Liver (tissue), 9 donors: Measurements from ENCODE around the gene PNMT. TPM values are rescaled to one million over a fixed set of nuclear protein-coding genes. Genes with fewer than 3 reads are reported as not detected.

ENCODE experiments used
- DNase-seq: peaks from one replicate; pipeline ENCODE4 v3.0.0-alpha.2; 2017; ENCODE audit warnings: low spot score
- H3K27ac ChIP-seq, 2 donors: one replicate each; pipeline ENCODE4 v1.7.0; 2013; ENCODE audit warnings: inconsistent platforms in 2 of 2, low read length in 2 of 2, control low read depth in 1 of 2, low read depth in 1 of 2, mild to moderate bottlenecking in 1 of 2
- H3K27me3 ChIP-seq, 4 donors: one replicate each; pipeline versions ENCODE4 v1.6.1 to v1.7.0; 2013; ENCODE audit warnings: low read length in 3 of 4, inconsistent platforms in 1 of 4, mild to moderate bottlenecking in 1 of 4, moderate library complexity in 1 of 4; ENCODE audit not compliant: control insufficient read depth in 4 of 4, insufficient read depth in 4 of 4
- H3K36me3 ChIP-seq, 4 donors: one replicate each; pipeline versions ENCODE4 v1.6.1 to v1.7.0; 2013; ENCODE audit warnings: low read length in 3 of 4, mild to moderate bottlenecking in 3 of 4, low read depth in 1 of 4, moderate library complexity in 1 of 4; ENCODE audit not compliant: control insufficient read depth in 4 of 4, insufficient read depth in 3 of 4
- H3K4me1 ChIP-seq, 4 donors: one replicate each; pipeline versions ENCODE4 v1.6.1 to v1.7.0; 2013; ENCODE audit warnings: low read length in 3 of 4, mild to moderate bottlenecking in 3 of 4, moderate library complexity in 1 of 4; ENCODE audit not compliant: control insufficient read depth in 4 of 4, insufficient read depth in 4 of 4
- H3K4me3 ChIP-seq, 3 donors: one replicate each; pipeline versions ENCODE4 v1.6.1 to v1.7.0; 2013; ENCODE audit warnings: low read length in 3 of 3, control low read depth in 1 of 3, low read depth in 1 of 3, mild to moderate bottlenecking in 1 of 3
- H3K9ac ChIP-seq, 2 donors: one replicate each; pipeline ENCODE4 v1.7.0; 2013; ENCODE audit warnings: low read length in 2 of 2, mild to moderate bottlenecking in 2 of 2, moderate library complexity in 2 of 2, control low read depth in 1 of 2, low read depth in 1 of 2
- H3K9me3 ChIP-seq, 4 donors: one replicate each; pipeline versions ENCODE4 v1.6.1 to v1.7.0; 2013; ENCODE audit warnings: low read length in 3 of 4; ENCODE audit not compliant: control insufficient read depth in 4 of 4
- EGR1 ChIP-seq, 2 donors: IDR thresholded peaks; 2 replicates each; pipeline ENCODE4 v1.6.1; 2016 to 2018; ENCODE audit warnings: antibody characterized with exemption in 2 of 2, low read depth in 2 of 2
- FOXA1 ChIP-seq: IDR thresholded peaks from 2 replicates; pipeline ENCODE4 v1.6.1; 2016; ENCODE audit warnings: antibody characterized with exemption
- FOXA2 ChIP-seq: IDR thresholded peaks from 2 replicates; pipeline ENCODE4 v1.6.1; 2016; ENCODE audit warnings: antibody characterized with exemption
- GABPA ChIP-seq, 2 donors: IDR thresholded peaks in 1 of 2; conservative IDR thresholded peaks in 1 of 2; 2 replicates each; pipeline ENCODE4 v1.6.1; 2016; ENCODE audit warnings: antibody characterized with exemption in 2 of 2, mild to moderate bottlenecking in 1 of 2, moderate library complexity in 1 of 2
- HNF4A ChIP-seq, 2 donors: conservative IDR thresholded peaks; 2 replicates each; pipeline ENCODE4 v1.6.1; 2016; ENCODE audit warnings: antibody characterized with exemption in 2 of 2, mild to moderate bottlenecking in 2 of 2
- HNF4G ChIP-seq: IDR thresholded peaks from 2 replicates; pipeline ENCODE4 v1.6.1; 2016; ENCODE audit warnings: antibody characterized with exemption
- JUND ChIP-seq, 2 donors: IDR thresholded peaks; 2 replicates each; pipeline ENCODE4 v1.6.1; 2016; ENCODE audit warnings: antibody characterized with exemption in 2 of 2
- NR2F2 ChIP-seq: IDR thresholded peaks from 2 replicates; pipeline ENCODE4 v1.6.1; 2016; ENCODE audit warnings: antibody characterized with exemption
- RAD21 ChIP-seq, 2 donors: IDR thresholded peaks; 2 replicates each; pipeline ENCODE4 v1.6.1; 2016; ENCODE audit warnings: antibody characterized with exemption in 2 of 2, mild to moderate bottlenecking in 2 of 2
- RXRA ChIP-seq, 2 donors: IDR thresholded peaks; 2 replicates each; pipeline ENCODE4 v1.6.1; 2017 to 2018; ENCODE audit warnings: antibody characterized with exemption in 2 of 2, mild to moderate bottlenecking in 1 of 2
- SP1 ChIP-seq: IDR thresholded peaks from 2 replicates; pipeline ENCODE4 v1.6.1; 2018; ENCODE audit warnings: antibody characterized with exemption, mild to moderate bottlenecking
- TAF1 ChIP-seq: conservative IDR thresholded peaks from 2 replicates; pipeline ENCODE4 v1.6.1; 2016; ENCODE audit warnings: antibody characterized with exemption, mild to moderate bottlenecking
- YY1 ChIP-seq: IDR thresholded peaks from 2 replicates; pipeline ENCODE4 v1.6.1; 2016; ENCODE audit warnings: antibody characterized with exemption, mild to moderate bottlenecking
- WGBS: extraction: QIAGEN DNeasy Blood & Tissue Kit; methylation state at CpG from one replicate; pipeline ENCODE4 v1.1.7; 2013; 5-methylcytosine and 5-hydroxymethylcytosine counted together
- polyA plus RNA-seq, 2 donors: library from polyadenylated mRNA; stranded (reverse) in 1 of 2; unstranded in 1 of 2; fragments of 200-250 nt in 1 of 2; fragments of >200 nt in 1 of 2; fragmentation: Nextera tagmentation in 1 of 2; extraction: Ambion mirVana in 1 of 2; gene quantifications; one replicate each; pipeline versions ENCODE4 v1.2.1 to v1.2.3, GENCODE V29; 2013 to 2015
- total RNA-seq, 2 donors: library from RNA; depleted of rRNA; stranded (reverse); fragments of >200 nt; gene quantifications; one replicate each; pipeline ENCODE4 v1.2.3, GENCODE V29; 2014
- TF ChIP-seq, protein P1 (sequence below): fragments of 150-350 bp; IDR thresholded peaks from 2 replicates; pipeline ENCODE4 v1.5.1; 2017; ENCODE audit warnings: improper control_type of control experiment, low read depth, low read length; ENCODE audit not compliant: missing input control
- TF ChIP-seq, protein P2 (sequence below): IDR thresholded peaks from 2 replicates; pipeline ENCODE4 v1.6.1; 2016; ENCODE audit warnings: antibody characterized with exemption
- TF ChIP-seq, protein P3 (sequence below): IDR thresholded peaks from 2 replicates; pipeline ENCODE4 v1.6.1; 2016; ENCODE audit warnings: antibody characterized with exemption
- donor health status: healthy.
- donor health status: healthy.
- donor health status: healthy.
- donor health status: healthy.
- donor health status: healthy.

The PNMT gene
- total and polyA plus RNA-seq, 4 donors, result 0.20 to 8.6 (median 0.26) TPM; not detected in 1

DNA sequence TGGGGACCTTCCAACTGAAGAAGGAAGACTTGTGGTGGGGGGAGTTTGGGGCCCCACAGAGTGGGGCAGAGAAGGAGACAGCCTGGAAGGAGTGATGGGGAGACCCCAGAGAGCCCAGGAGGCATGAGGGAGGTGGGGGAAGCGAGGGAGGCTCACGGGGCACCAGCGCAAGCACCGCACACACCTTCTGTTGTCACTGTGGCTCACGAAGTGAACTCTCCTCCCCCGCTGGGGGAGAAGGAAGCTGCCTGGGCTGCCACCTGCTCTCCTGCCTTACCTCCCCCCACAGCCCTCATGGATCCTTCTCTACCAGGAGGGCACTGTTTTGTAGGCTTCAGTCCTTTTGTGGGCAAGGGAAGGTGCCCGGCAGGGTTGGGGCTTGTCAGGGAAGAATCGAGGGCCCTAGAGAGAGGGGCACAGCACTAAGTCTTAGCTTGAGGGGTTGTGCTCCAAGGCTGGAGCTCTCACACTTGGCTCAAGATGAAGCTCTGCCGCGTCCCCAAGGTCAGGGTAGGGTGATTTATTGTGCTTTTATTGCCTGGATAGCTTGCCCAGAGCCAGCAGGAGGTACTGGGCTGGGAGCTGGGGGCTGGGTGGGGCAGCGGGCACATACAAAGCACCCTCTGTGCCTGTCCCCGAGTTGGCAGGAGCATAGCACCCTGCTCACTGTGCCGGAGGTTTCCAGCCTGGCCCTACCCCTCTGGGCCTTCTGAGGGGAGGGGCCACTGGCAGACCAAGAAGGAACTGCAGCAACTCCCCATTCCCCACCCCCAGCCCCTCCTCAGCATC is 35.9 kb upstream of the PNMT start:
- no peaks in the 10 kb centered on the region for H3K9me3 ChIP-seq
- peaks cover 3 to 11% (median 6%) of the 10 kb centered on the region in 4 donors for H3K4me1 ChIP-seq
- no peak overlapping the region for H3K27ac ChIP-seq
- no peak for DNase-seq
- TF ChIP-seq HNF4G (no peak), YY1 (no peak), FOXA1 (no peak), SP1 (no peak), GABPA (IDR thresholded peaks at IDR 0.05 in 1 of 2, conservative IDR thresholded peaks at IDR 0.05 in 1 of 2) (no peak)
- TF ChIP-seq, protein P1, sequence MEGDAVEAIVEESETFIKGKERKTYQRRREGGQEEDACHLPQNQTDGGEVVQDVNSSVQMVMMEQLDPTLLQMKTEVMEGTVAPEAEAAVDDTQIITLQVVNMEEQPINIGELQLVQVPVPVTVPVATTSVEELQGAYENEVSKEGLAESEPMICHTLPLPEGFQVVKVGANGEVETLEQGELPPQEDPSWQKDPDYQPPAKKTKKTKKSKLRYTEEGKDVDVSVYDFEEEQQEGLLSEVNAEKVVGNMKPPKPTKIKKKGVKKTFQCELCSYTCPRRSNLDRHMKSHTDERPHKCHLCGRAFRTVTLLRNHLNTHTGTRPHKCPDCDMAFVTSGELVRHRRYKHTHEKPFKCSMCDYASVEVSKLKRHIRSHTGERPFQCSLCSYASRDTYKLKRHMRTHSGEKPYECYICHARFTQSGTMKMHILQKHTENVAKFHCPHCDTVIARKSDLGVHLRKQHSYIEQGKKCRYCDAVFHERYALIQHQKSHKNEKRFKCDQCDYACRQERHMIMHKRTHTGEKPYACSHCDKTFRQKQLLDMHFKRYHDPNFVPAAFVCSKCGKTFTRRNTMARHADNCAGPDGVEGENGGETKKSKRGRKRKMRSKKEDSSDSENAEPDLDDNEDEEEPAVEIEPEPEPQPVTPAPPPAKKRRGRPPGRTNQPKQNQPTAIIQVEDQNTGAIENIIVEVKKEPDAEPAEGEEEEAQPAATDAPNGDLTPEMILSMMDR, result no peak
- H3K36me3 ChIP-seq, result no peaks in the 10 kb centered on the region
- H3K27me3 ChIP-seq, result peaks cover 0 to 2% (median under 1%) of the 10 kb centered on the region in 4 donors
- H3K4me3 ChIP-seq, result no peak overlapping the region
- no peak overlapping the region for H3K9ac ChIP-seq
- 57% methylated on average over 13 of the region's 13 CpGs for WGBS

DNA sequence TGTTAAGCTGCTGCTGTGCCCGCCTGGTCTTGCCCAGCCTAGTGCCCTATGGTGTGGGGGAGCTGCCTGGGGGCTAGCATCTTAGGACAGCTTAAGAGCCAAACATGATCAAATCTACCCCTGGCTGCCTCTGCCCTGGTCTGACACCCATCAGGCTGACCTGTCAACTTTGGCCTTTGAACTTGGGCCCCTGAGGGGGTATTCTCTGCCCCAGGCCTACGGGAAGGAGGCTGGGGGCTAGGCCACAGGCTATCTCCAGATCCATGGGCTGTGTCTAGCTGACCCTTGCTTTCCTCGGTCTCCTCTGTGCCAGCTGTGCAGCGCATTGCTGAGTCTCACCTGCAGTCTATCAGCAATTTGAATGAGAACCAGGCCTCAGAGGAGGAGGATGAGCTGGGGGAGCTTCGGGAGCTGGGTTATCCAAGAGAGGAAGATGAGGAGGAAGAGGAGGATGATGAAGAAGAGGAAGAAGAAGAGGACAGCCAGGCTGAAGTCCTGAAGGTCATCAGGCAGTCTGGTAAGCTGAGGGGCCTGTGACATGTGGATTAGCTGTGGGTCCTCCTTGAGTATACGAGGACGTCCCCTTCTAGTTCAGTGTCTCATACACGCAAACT is 34.6 kb upstream of the PNMT start:
- no peak for TF ChIP-seq SP1
- Histone ChIP-seq H3K36me3 (no peaks in the 10 kb centered on the region), H3K9ac (no peak overlapping the region), H3K4me1 (peaks cover 5 to 25% (median 18%) of the 10 kb centered on the region in 4 donors), H3K9me3 (no peaks in the 10 kb centered on the region), H3K27ac (no peak overlapping the region), H3K27me3 (no peaks in the 10 kb centered on the region), H3K4me3 (no peak overlapping the region)
- 61% methylated on average over 8 of the region's 8 CpGs for WGBS
- no peak for DNase-seq

DNA sequence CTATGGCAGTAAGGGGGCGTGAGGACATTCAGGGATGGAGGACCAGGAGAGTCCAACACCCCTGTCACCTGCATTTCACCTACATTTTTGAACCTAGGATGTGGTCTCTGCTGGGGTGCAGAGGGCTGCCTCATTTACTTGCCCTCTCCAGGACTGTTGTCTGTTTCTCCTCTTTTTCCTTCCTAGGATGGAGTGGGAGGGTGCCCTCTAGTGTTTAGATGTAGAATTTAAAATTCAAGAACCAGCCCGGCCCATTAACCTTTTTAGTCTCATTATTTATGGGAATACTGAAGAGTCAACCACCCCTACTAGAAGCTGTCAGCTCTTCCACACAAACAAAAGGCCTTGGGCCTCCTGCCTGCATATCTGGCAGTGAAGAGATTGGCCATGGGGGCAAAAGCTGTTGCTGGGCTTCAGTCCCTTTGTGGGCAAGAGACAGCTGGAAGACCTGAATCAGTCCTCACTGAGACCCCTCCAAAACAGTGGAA is 33.8 kb upstream of the PNMT start:
- no peaks in the 10 kb centered on the region for H3K9me3 ChIP-seq
- H3K4me3 ChIP-seq, result no peak overlapping the region
- WGBS, result 48% methylated on average over 2 of the region's 2 CpGs
- H3K27me3 ChIP-seq, result no peaks in the 10 kb centered on the region
- TF ChIP-seq HNF4G, result no peak
- TF ChIP-seq EGR1 (IDR thresholded peaks at IDR 0.05; ENCODE audit: low read depth in 2 of 2), result no peak
- no peak for TF ChIP-seq RXRA (IDR thresholded peaks at IDR 0.05)
- TF ChIP-seq, protein P2, sequence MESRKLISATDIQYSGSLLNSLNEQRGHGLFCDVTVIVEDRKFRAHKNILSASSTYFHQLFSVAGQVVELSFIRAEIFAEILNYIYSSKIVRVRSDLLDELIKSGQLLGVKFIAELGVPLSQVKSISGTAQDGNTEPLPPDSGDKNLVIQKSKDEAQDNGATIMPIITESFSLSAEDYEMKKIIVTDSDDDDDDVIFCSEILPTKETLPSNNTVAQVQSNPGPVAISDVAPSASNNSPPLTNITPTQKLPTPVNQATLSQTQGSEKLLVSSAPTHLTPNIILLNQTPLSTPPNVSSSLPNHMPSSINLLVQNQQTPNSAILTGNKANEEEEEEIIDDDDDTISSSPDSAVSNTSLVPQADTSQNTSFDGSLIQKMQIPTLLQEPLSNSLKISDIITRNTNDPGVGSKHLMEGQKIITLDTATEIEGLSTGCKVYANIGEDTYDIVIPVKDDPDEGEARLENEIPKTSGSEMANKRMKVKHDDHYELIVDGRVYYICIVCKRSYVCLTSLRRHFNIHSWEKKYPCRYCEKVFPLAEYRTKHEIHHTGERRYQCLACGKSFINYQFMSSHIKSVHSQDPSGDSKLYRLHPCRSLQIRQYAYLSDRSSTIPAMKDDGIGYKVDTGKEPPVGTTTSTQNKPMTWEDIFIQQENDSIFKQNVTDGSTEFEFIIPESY, result no peak
- no peak for TF ChIP-seq FOXA2
- TF ChIP-seq NR2F2, result no peak
- no peak for TF ChIP-seq YY1
- TF ChIP-seq HNF4A (conservative IDR thresholded peaks at IDR 0.05), result no peak
- peak in 1 of 2 donors; percentile 75 for TF ChIP-seq RAD21 (IDR thresholded peaks at IDR 0.05)
- no peak for TF ChIP-seq JUND (IDR thresholded peaks at IDR 0.05)
- no peak for TF ChIP-seq SP1
- TF ChIP-seq, protein P1, result peak; percentile 66
- TF ChIP-seq GABPA (IDR thresholded peaks at IDR 0.05 in 1 of 2, conservative IDR thresholded peaks at IDR 0.05 in 1 of 2), result no peak
- TF ChIP-seq, protein P3, sequence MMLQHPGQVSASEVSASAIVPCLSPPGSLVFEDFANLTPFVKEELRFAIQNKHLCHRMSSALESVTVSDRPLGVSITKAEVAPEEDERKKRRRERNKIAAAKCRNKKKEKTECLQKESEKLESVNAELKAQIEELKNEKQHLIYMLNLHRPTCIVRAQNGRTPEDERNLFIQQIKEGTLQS, result no peak
- no peak for TF ChIP-seq FOXA1
- no peak for TF ChIP-seq TAF1
- no peak overlapping the region for H3K27ac ChIP-seq
- no peaks in the 10 kb centered on the region for H3K36me3 ChIP-seq
- no peak overlapping the region for H3K9ac ChIP-seq
- peaks cover 5 to 31% (median 24%) of the 10 kb centered on the region in 4 donors for H3K4me1 ChIP-seq
- no peak for DNase-seq
